Esophagus muscularis mucosa (tissue), 4 donors: ENCODE results near the gene SLC38A9. TPM values are rescaled to one million over a fixed set of nuclear protein-coding genes. Genes with fewer than 3 reads are reported as not detected.
A peak's percentile ranks its signal among the peaks of the same experiment; 100 is the strongest.

Experiments
- DNase-seq: peaks from one replicate; pipeline ENCODE4 v3.0.0-alpha.2; 2017; ENCODE audit errors: extremely low spot score
- H3K27ac ChIP-seq, 4 donors: fragments of 200-600 bp; sonication (generic); replicated peaks in 1 of 4; 1 replicate in 3 of 4; 2 replicates in 1 of 4; pipeline ENCODE4 v1.5.1; 2016 to 2019; ENCODE audit warnings: mild to moderate bottlenecking in 1 of 4
- H3K27me3 ChIP-seq, 4 donors: fragments of 200-600 bp; sonication (generic); one replicate each; pipeline versions ENCODE4 v1.5.1 to v1.6.0; 2016 to 2019
- H3K36me3 ChIP-seq, 4 donors: fragments of 200-600 bp; sonication (generic); one replicate each; pipeline ENCODE4 v1.5.1; 2016 to 2019
- H3K4me1 ChIP-seq, 4 donors: fragments of 200-600 bp; sonication (generic); one replicate each; pipeline ENCODE4 v1.5.1; 2016 to 2019
- H3K4me3 ChIP-seq, 4 donors: fragments of 200-600 bp; sonication (generic); 1 replicate in 2 of 4; 2 replicates in 2 of 4; pipeline ENCODE4 v1.5.1; 2016 to 2019; ENCODE audit warnings: mild to moderate bottlenecking in 4 of 4, moderate library complexity in 1 of 4
- H3K9me3 ChIP-seq, 4 donors: fragments of 200-600 bp; sonication (generic); 1 replicate in 3 of 4; 2 replicates in 1 of 4; pipeline ENCODE4 v1.5.1; 2016 to 2019
- EP300 ChIP-seq: sonication (generic); formaldehyde crosslinking; IDR thresholded peaks from one replicate; pipeline ENCODE4 v1.6.1; 2017; ENCODE audit warnings: antibody characterized with exemption
- POLR2A ChIP-seq: fragments of 450-650 bp; IDR thresholded peaks from one replicate; pipeline ENCODE4 v1.6.1; 2017; ENCODE audit warnings: antibody characterized with exemption, moderate library complexity, mild to moderate bottlenecking, low read depth
- POLR2AphosphoS5 ChIP-seq, 2 donors: sonication (generic); formaldehyde crosslinking; IDR thresholded peaks; one replicate each; pipeline ENCODE4 v1.6.1; 2017; ENCODE audit warnings: antibody characterized with exemption in 2 of 2
- WGBS: methylation state at CpG from one replicate; pipeline ENCODE4 v1.1.5; 2018; 5-methylcytosine and 5-hydroxymethylcytosine counted together
- intact Hi-C: fragments of 100-400 bp; cut with DNase I; formaldehyde crosslinking; loops from one replicate; pipeline ENCODE4 v1.15.1; 2023
- total RNA-seq, 4 donors: library from RNA; depleted of rRNA; stranded (reverse); fragments of >200 nt; gene quantifications; one replicate each; pipeline versions ENCODE4 v1.1.0 to v1.2.1, GENCODE V29; 2016
- TF ChIP-seq, protein P1 (sequence below), 3 experiments: fragments of 200-600 bp in 2 of 3; fragments of 450-650 bp in 1 of 3; sonication (generic) in 2 of 3; IDR thresholded peaks; one replicate each; pipeline ENCODE4 v1.5.1; 2017 to 2019; ENCODE audit warnings: antibody characterized with exemption in 3 of 3, mild to moderate bottlenecking in 2 of 3, moderate library complexity in 1 of 3

The SLC38A9 gene
- total RNA-seq, 4 donors from 2014 or later: 10.0 to 12.3 (median 11.0) TPM

DNA sequence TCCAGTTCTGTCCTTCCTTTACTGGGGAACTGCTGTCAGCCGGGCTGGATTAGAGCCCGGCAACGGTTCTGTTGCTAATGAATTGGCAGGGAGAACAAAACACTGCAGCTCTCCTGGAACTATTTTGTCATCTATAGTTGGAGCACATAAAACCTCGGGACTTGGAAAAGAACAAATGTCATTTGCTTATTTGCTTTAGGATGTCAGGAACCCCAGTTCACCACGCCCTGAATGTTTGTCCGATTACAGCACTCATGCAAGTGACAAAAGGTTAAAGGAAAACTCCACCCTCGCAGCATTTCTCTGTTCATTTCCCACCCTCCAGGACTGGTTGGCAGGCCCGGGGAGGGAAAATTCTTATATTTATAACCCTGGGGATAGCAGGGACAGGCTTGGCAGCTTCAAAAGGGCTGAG is 110.9 kb downstream of the SLC38A9 start:
- 4% methylated on average over 8 of the region's 8 CpGs for WGBS
- Histone ChIP-seq H3K4me3 (peak overlapping the region in 3 of 4 donors; percentile 9 to 24 (median 19)), H3K4me1 (peaks cover 76 to 85% (median 83%) of the 10 kb centered on the region in 4 donors), H3K27me3 (no peaks in the 10 kb centered on the region), H3K9me3 (no peaks in the 10 kb centered on the region), H3K27ac (peak overlapping the region; percentile 84 to 93 (median 88)), H3K36me3 (no peaks in the 10 kb centered on the region)
- DNase-seq: peak; percentile 96
- intact Hi-C loops: loop anchor here (2.0 kb wide), 1 partner anchor 66 kb away; the partner anchor contains the start of gene PLPP1
- TF ChIP-seq, protein P1, sequence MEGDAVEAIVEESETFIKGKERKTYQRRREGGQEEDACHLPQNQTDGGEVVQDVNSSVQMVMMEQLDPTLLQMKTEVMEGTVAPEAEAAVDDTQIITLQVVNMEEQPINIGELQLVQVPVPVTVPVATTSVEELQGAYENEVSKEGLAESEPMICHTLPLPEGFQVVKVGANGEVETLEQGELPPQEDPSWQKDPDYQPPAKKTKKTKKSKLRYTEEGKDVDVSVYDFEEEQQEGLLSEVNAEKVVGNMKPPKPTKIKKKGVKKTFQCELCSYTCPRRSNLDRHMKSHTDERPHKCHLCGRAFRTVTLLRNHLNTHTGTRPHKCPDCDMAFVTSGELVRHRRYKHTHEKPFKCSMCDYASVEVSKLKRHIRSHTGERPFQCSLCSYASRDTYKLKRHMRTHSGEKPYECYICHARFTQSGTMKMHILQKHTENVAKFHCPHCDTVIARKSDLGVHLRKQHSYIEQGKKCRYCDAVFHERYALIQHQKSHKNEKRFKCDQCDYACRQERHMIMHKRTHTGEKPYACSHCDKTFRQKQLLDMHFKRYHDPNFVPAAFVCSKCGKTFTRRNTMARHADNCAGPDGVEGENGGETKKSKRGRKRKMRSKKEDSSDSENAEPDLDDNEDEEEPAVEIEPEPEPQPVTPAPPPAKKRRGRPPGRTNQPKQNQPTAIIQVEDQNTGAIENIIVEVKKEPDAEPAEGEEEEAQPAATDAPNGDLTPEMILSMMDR (IDR thresholded peaks at IDR 0.05): no peak
- TF ChIP-seq EP300 (peak; percentile 78), POLR2AphosphoS5 (IDR thresholded peaks at IDR 0.05) (peak; percentile 82 to 84), POLR2A (no peak)

DNA sequence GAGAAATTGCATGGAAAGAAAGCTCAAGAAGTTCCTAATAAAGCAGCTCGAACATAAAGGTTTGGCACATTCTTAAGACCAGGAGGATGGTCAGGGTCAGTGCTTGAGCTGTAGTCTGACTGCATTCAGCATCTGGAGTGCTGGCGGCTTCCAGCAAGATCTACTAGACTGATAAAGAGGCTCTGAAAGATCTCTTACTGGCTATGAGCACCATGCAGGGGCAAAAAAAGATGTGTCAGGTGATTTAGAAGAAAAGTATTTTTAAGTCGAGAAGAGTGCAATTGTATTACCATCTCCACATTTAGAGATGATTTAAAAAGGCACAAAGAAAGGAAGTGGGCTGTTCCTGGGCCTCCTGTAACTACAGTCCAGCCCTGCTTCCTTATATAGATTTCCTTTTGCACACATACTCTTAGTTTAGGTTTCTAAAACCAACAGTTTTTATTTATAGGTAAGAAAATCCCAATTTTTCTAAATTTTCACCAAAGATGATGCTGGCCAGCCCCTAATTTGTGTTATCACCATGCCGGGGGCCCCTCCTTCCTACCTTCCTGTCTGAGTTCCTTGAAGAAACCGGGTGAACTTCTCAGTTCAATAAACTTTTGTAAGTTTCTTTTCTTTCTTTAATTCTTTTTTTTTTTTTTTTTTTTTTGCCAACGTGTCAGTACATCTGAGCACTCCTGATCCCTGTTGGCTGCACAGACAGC is 111.5 kb downstream of the SLC38A9 start:
- intact Hi-C loops: loop anchor here (2.0 kb wide), 1 partner anchor 66 kb away; the partner anchor contains the start of gene PLPP1
- DNase-seq: no peak

DNA sequence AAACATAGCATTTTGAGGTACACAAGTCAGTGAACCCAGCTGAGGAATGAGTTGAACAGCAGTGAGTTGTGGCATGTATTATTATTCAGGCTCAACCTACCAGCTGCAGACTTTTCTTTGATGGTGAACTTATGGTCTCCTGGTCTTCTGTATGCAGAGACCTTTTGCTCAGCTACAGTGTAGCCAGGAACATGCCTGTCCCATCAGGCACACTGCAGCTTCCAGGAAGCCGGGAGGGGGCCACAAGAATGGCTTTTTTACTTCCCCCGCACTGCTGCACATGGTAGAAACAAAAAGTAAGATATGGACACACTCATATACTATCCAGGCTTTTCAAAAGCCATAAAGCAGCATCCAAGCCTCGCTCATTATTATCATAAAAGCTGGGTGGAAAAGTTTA is 112.0 kb downstream of the SLC38A9 start:
- H3K27me3 ChIP-seq: no peaks in the 10 kb centered on the region
- 56% methylated on average over 3 of the region's 3 CpGs for WGBS
- peak overlapping the region in 2 of 4 donors; percentile 24 to 29 for H3K4me3 ChIP-seq
- intact Hi-C loops: loop anchor here (2.0 kb wide), 1 partner anchor 65 kb away; the partner anchor contains the start of gene PLPP1
- H3K9me3 ChIP-seq: no peaks in the 10 kb centered on the region
- H3K36me3 ChIP-seq: no peaks in the 10 kb centered on the region
- peaks cover 76 to 85% (median 83%) of the 10 kb centered on the region in 4 donors for H3K4me1 ChIP-seq
- no peak for DNase-seq
- TF ChIP-seq EP300 (no peak), POLR2A (no peak), POLR2AphosphoS5 (IDR thresholded peaks at IDR 0.05) (no peak)
- TF ChIP-seq, protein P1 (IDR thresholded peaks at IDR 0.05): no peak
- H3K27ac ChIP-seq: peak overlapping the region; percentile 84 to 93 (median 88)

More for the DNA sequence above, 111.5 kb downstream of the SLC38A9 start:
- peak overlapping the region; percentile 84 to 93 (median 88) for H3K27ac ChIP-seq
- WGBS: 9% methylated on average over 6 of the region's 6 CpGs
- H3K27me3 ChIP-seq: no peaks in the 10 kb centered on the region
- H3K4me3 ChIP-seq: peak overlapping the region; percentile 9 to 29 (median 22)
- TF ChIP-seq, protein P1 (IDR thresholded peaks at IDR 0.05): no peak
- peak in 1 of 2 donors; percentile 21 for TF ChIP-seq POLR2AphosphoS5 (IDR thresholded peaks at IDR 0.05)
- no peak for TF ChIP-seq POLR2A
- TF ChIP-seq EP300: peak; percentile 49
- H3K4me1 ChIP-seq: peaks cover 76 to 85% (median 83%) of the 10 kb centered on the region in 4 donors
- no peaks in the 10 kb centered on the region for H3K9me3 ChIP-seq
- no peaks in the 10 kb centered on the region for H3K36me3 ChIP-seq

DNA sequence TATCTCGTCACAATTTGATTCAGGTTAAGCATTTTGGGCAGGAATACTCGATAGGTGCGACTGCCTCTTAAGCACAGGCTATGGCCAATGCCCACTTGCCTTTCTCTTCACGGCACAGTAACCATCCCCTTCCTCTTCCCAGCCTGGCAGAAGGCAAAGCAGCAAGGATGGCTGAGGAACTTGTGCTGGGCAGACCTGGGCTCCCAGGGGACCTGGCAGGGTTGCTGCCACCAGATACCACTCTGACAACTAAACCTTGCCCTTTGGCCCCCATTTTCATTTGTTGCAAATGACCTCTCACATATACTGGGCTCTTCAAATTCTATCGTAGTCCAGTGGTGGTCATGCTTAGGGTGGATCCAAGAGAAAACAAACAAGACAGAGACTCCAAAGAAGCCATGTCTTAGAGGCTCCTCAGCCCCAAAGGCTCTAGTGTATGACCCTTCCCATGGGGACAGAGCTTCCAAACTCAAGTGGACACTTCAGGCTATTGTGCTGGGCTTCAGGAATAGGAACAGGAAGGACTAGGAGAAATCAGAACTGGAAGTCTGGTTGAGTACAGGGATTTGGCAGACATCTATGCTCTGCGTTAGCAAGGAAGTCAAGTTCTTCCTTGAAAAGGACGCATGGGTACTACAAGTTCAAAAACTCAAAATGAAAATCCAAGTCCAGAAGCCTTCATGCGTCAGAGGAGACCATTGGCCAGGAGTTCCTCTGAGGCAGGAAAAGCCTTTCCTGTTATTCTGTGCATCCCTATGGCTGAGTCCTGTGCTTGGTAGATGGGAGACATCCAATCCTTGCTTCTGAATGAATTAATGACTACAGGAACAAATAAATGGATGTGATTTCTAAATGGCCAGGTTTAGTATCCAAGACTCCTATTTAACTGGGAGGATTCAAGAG is 112.7 kb downstream of the SLC38A9 start:
- Histone ChIP-seq H3K27me3 (no peaks in the 10 kb centered on the region), H3K27ac (peak overlapping the region; percentile 84 to 93 (median 88)), H3K4me3 (no peak overlapping the region), H3K9me3 (no peaks in the 10 kb centered on the region), H3K36me3 (no peaks in the 10 kb centered on the region), H3K4me1 (peaks cover 71 to 80% (median 76%) of the 10 kb centered on the region in 4 donors)
- intact Hi-C loops: loop anchor here (2.0 kb wide), 2 partner anchors 65 to 161 kb away; partner anchors contain the start of gene PLPP1
- TF ChIP-seq POLR2A (no peak), POLR2AphosphoS5 (IDR thresholded peaks at IDR 0.05) (peak; percentile 40 to 44)
- DNase-seq: no peak
- 95% methylated on average over 8 of the region's 8 CpGs for WGBS
